ENCODE measurements around the gene GNG13. TPM values are rescaled to one million over a fixed set of nuclear protein-coding genes. Genes with fewer than 3 reads are reported as not detected.

GNG13 gene
- total and polyA plus RNA-seq, 9 of the 15 experiments (the other 6 are each of a cell fraction or from before 2014, with no cell fraction given), result not detected

- TF ChIP-seq UBTF (IDR thresholded peaks at IDR 0.05; ENCODE audit: borderline replicate concordance in 1 of 2, low read depth in 2 of 2, low read length in 2 of 2) (no peak), TOE1 (IDR thresholded peaks at IDR 0.05; ENCODE audit: borderline replicate concordance) (no peak), TOE1 (CRISPR knock-in tag; IDR thresholded peaks at IDR 0.05; ENCODE audit: borderline replicate concordance, low read depth) (no peak), ZNF584 (CRISPR knock-in tag; IDR thresholded peaks at IDR 0.05; ENCODE audit: low read depth) (no peak), ZNF696 (CRISPR knock-in tag; conservative IDR thresholded peaks at IDR 0.05) (no peak), ZNF347 (CRISPR knock-in tag; IDR thresholded peaks at IDR 0.05; ENCODE audit: low read depth) (no peak), LCOR (CRISPR knock-in tag; IDR thresholded peaks at IDR 0.05) (no peak)
Measured at GRCh38 chr16:847681-848445, 47.3 kb upstream of the GNG13 start (continued).

- FAIRE-seq, result no peak
- no peak for TF ChIP-seq BRD9 (IDR thresholded peaks at IDR 0.05; ENCODE audit: low read depth, partially characterized antibody)
- TF ChIP-seq ZBTB43 (CRISPR knock-in tag; IDR thresholded peaks at IDR 0.05), result no peak
- TF ChIP-seq CREB3L1 (IDR thresholded peaks at IDR 0.05; ENCODE audit: borderline replicate concordance, low read depth), result no peak
- TF ChIP-seq NRF1 (conservative IDR thresholded peaks at IDR 0.05 in 1 of 2, IDR thresholded peaks at IDR 0.05 in 1 of 2), result no peak
- TF ChIP-seq PHF20 (IDR thresholded peaks at IDR 0.05; ENCODE audit: partially characterized antibody), result no peak
- no peak for TF ChIP-seq EP400 (IDR thresholded peaks at IDR 0.05)
- TF ChIP-seq WHSC1 (IDR thresholded peaks at IDR 0.05; ENCODE audit: low read length), result no peak
- TF ChIP-seq ZNF146 (CRISPR knock-in tag; IDR thresholded peaks at IDR 0.05; ENCODE audit: unreplicated experiment), result no peak
- no peak for TF ChIP-seq TAL1 (IDR thresholded peaks at IDR 0.05)
Measured at GRCh38 chr16:847151-847550, 46.6 kb upstream of the GNG13 start.

More at GRCh38 chr16:847151-847550, 46.6 kb upstream of the GNG13 start:
- ChIA-PET CTCF (ENCODE audit: low intra/inter-chr PET ratio) (no interaction called here), POLR2A (no interaction called here)
- H2AFZ ChIP-seq (ENCODE audit: low read depth, low read length), result no peak overlapping the region
- no peak for DNase-seq (ENCODE audit: extremely low read depth in 1 of 4, low spot score in 3 of 4)
- intact Hi-C loops (cut with micrococcal nuclease), result no loop called here
- H3K27ac ChIP-seq (ENCODE audit: extremely low read depth, low read depth, low read length), result no peak overlapping the region
- no TSS peak for BruUV-seq (replicated peaks)
- H3K4me2 ChIP-seq (ENCODE audit: insufficient read depth, low read length), result no peak overlapping the region
- no peaks in the 10 kb centered on the region; the same call in 1 of the 2 replicates for H3K9me3 ChIP-seq (replicated peaks; ENCODE audit: control insufficient read depth, insufficient read depth, low read depth, low read length)
- in situ Hi-C loops (cut with MboI), result no loop called here
- no peaks in the 10 kb centered on the region for H3K36me3 ChIP-seq (ENCODE audit: control insufficient read depth, insufficient read depth, low read length)
- WGBS (ENCODE audit: insufficient coverage, low coverage, missing lambda C conversion rate), result 50% methylated on average over 10 of the region's 10 CpGs
- H3K79me2 ChIP-seq (ENCODE audit: control insufficient read depth, insufficient read depth, low read length), result no peaks in the 10 kb centered on the region
- H3K4me1 ChIP-seq (replicated peaks in 1 of 2; ENCODE audit: control insufficient read depth in 2 of 2, insufficient read depth in 2 of 2, low read length in 2 of 2), result peaks cover 0 to 40% of the 10 kb centered on the region in 2 experiments; a peak in 2 of 5 replicates
- no peaks in the 10 kb centered on the region for H3K9me1 ChIP-seq (ENCODE audit: control insufficient read depth, insufficient read depth, low read length)
- H3K4me3 ChIP-seq, result no peak overlapping the region
- no peaks in the 10 kb centered on the region for H4K20me1 ChIP-seq (replicated peaks; ENCODE audit: control insufficient read depth, insufficient read depth, low read length)
- H3K27me3 ChIP-seq (ENCODE audit: control insufficient read depth in 2 of 2, insufficient read depth in 2 of 2, low read length in 2 of 2), result peaks cover 53 to 94% of the 10 kb centered on the region in 2 experiments
- no peak for ATAC-seq
- H3K9ac ChIP-seq (ENCODE audit: insufficient read depth in 1 of 2, low read depth in 2 of 2, low read length in 2 of 2), result no peak overlapping the region

Data from K562 (cell line).